Measurements from ENCODE around the gene JPH2. TPM values are rescaled to one million over a fixed set of nuclear protein-coding genes. Genes with fewer than 3 reads are reported as not detected.
A peak's percentile ranks its signal among the peaks of the same experiment; 100 is the strongest.
"Not testable (repeated sequence)": the region's sequence is repeated elsewhere in the genome, so short reads cannot be mapped to it uniquely, and the experiment has no call there.

The JPH2 gene
- total RNA-seq (ENCODE audit: low replicate concordance) = under 0.01 and 0.82 TPM in 2 replicates

DNA sequence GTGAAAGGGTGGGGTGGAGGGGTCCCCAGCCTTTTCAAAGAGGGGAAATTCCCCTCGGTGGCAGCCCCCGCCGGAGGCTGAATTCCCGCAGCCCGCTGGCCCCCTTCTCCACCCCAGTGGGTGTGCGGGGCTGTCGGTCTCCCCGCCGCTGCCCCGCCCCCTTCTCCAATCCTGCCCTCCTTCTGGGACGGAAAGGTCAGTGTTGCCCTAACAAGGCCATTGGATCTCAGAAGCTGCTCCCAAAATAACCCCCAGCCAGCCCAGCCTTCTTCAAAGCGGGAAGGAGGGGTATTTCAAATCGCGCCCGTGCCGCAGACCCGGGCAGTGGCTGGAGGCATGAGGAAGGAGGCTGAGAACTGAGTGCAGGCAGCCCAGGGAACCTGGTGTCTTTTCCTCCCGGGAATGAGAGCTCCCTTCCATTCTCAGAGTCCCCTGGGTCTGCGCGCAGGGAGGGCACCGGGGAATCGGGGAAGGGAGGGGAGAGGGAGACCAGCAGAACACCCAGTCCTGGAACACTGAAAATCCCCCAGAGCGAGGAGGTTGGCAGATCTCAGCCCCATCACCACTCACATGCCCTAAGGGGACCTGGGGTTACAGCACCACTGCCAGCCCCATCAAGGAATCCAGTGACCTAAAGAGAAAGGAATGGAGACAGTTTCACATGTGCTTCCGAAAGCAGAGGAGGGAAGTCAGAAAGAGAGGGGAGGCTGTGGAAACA is at the start of gene JPH2:
JPH2 (minus strand) TSS at position 135 of the 718 bp plus-strand sequence. CDS start 483 bp downstream, outside the sequence.
- no peak for TF ChIP-seq CTCF (IDR thresholded peaks at IDR 0.05; ENCODE audit: insufficient read depth, low read length)
- DNase-seq (ENCODE audit: low read depth) = peak; percentile 63
- peak within 1 kb of the TSS; percentile 54 for H3K4me3 ChIP-seq (ENCODE audit: low read depth, low read length)

GRCh38 chr20:44235702-44236101 is 48.7 kb upstream of the JPH2 start:
- H3K4me3 ChIP-seq (ENCODE audit: low read depth, low read length) = no peak overlapping the region
- no peak for DNase-seq (ENCODE audit: low read depth)
- no peak for TF ChIP-seq CTCF (IDR thresholded peaks at IDR 0.05; ENCODE audit: insufficient read depth, low read length)

DNA sequence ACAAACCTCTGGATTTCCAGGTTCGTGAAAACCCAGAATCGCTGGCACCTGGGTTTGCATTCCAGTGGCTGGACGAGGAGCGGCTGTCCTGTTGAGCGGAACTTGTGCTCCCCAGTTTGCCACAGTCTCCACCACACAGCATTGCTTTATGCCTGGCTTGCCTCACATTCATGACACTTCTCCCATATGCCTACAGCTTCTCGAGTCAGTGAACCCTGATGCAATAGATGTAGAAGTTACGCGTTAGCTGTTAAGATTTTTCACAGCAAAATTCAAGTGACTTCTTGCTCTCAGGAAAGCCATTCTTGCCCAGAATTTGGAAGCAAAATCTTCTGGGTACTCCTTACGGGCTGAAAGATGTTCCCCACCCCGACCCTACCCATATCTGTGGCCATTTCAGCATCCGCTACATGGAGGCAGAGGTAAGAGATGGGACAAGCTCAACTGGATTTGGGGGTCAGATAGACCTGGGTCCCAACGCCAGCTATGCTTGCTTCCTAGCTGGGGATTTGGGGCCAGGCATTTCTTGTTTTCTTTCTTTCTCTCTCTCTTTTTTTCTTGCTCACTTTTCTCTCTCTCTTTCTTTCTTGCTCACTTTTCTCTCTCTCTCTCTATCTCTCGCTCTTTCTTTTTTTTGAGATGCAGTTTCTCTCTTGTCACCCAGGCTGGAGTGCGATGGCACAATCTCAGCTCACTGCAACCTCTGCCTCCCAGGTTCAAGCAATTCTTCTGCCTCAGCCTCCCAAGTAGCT is 47.8 kb upstream of the JPH2 start:
- TF ChIP-seq CTCF (IDR thresholded peaks at IDR 0.05; ENCODE audit: insufficient read depth, low read length) = no peak
- H3K4me3 ChIP-seq (ENCODE audit: low read depth, low read length) = no peak overlapping the region
- no peak for DNase-seq (ENCODE audit: low read depth)

GRCh38 chr20:44233436-44234016 is 46.5 kb upstream of the JPH2 start:
- H3K4me3 ChIP-seq (ENCODE audit: low read depth, low read length) = no peak overlapping the region
- no peak for TF ChIP-seq CTCF (IDR thresholded peaks at IDR 0.05; ENCODE audit: insufficient read depth, low read length)
- no peak for DNase-seq (ENCODE audit: low read depth)

- not testable (repeated sequence) for H3K4me3 ChIP-seq (ENCODE audit: low read depth, low read length); DNase-seq (ENCODE audit: low read depth)
These were observed 45.5 kb upstream of the JPH2 start for GRCh38 chr20:44232469-44232856.

DNA sequence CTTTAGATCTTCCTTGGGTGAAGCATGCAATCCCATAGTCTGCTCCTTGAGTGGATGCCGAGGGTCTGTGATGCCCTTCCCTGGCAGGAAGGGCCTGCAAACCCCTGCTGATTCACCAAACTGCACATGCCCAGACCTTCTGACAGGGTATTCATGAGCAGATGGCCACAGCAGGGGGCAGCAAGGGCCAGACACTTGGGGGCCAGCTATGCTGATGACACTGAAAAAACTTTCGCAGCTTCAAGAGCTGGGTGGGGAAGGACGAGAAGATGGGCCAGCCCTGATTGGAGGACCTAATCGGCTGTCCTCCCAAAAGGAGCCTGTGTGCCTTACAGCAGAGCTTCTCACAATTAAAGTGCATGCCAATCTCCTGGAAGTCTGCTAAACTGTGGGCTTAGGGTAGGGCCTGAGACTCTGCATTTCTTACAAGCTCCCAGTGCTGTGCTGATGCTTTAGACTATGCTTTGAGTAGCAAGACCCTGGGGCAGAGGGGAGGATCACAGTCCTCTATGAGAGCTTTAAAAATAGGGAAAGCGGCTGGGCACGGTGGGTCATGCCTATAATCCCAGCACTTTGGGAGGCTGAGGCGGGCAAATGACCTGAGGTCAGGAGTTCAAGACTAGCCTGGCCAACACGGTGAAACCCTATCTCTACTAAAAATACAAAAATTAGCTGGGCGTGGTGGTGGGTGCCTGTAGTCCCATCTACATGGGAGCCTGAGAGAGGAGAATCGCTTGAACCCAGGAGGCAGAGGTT is 44.9 kb upstream of the JPH2 start:
- no peak overlapping the region for H3K4me3 ChIP-seq (ENCODE audit: low read depth, low read length)
- TF ChIP-seq CTCF (IDR thresholded peaks at IDR 0.05; ENCODE audit: insufficient read depth, low read length) = no peak
- DNase-seq (ENCODE audit: low read depth) = no peak

Data from fibroblast of the aortic adventitia (primary cell).